H1 (cell line): ENCODE measurements around the gene CDK4. TPM values are rescaled to one million over a fixed set of nuclear protein-coding genes. Genes with fewer than 3 reads are reported as not detected.

ENCODE experiments used
- BRCA1 ChIP-seq: IDR thresholded peaks from 2 replicates; pipeline ENCODE4 v1.6.1; 2012; ENCODE audit warnings: low read depth, low read length, improper control_type of control experiment
- E2F6 ChIP-seq: IDR thresholded peaks from 2 replicates; pipeline ENCODE4 v1.6.1; 2012; ENCODE audit warnings: inconsistent platforms
- EP300 ChIP-seq, 2 experiments: IDR thresholded peaks; 1 replicate in 1 of 2; 2 replicates in 1 of 2; pipeline ENCODE4 v1.6.1; 2011 to 2012; ENCODE audit warnings: low read depth in 2 of 2, low read length in 2 of 2, mild to moderate bottlenecking in 2 of 2, borderline replicate concordance in 1 of 2, inconsistent platforms in 1 of 2, moderate library complexity in 1 of 2
- JUN ChIP-seq: IDR thresholded peaks from 2 replicates; pipeline ENCODE4 v1.6.1; 2011; ENCODE audit warnings: low read depth, mild to moderate bottlenecking, improper control_type of control experiment, low read length
- MAX ChIP-seq: IDR thresholded peaks from 2 replicates; pipeline ENCODE4 v1.6.1; 2012; ENCODE audit warnings: inconsistent platforms
- PHF8 ChIP-seq: fragments of 200-600 bp; sonication (generic); conservative IDR thresholded peaks from 2 replicates; pipeline ENCODE4 v1.7.1; 2012; ENCODE audit warnings: low read depth, mild to moderate bottlenecking, inconsistent platforms, low read length, moderate library complexity
- polyA plus RNA-seq, 7 experiments: library from polyadenylated mRNA; depleted of rRNA in 3 of 7; stranded (reverse) in 5 of 7; unstranded in 2 of 7; fragments of >200 nt in 5 of 7; fragments of 200-250 nt in 2 of 7; gene quantifications; 1 replicate in 5 of 7; 2 replicates in 1 of 7; 4 replicates in 1 of 7; pipeline versions ENCODE4 v1.2.1 to v1.2.3, GENCODE V29; 2011 to 2013; ENCODE audit warnings: missing spikeins in 2 of 7, mixed read lengths in 2 of 7
- total RNA-seq: library from RNA; stranded (reverse); fragmentation: NEBNext Ultra II Directional; extraction: Animal tissue kit (Norgen Biotek cat#: 25700); gene quantifications from 2 replicates; pipeline ENCODE4 v1.2.1, GENCODE V29; 2021

Gene CDK4
- total and polyA plus RNA-seq, 2 of the 8 experiments (the other 6 are each of a cell fraction or from before 2014, with no cell fraction given): 174 to 368 TPM

GRCh38 chr12:57731411-57732080 is 20.6 kb downstream of the CDK4 start (continued):
- TF ChIP-seq E2F6: no peak
- no peak for TF ChIP-seq BRCA1
- TF ChIP-seq PHF8: no peak
- no peak for TF ChIP-seq EP300 (IDR thresholded peaks at IDR 0.05; ENCODE audit: borderline replicate concordance in 1 of 2, low read depth in 2 of 2, low read length in 2 of 2)
- no peak for TF ChIP-seq JUN
- TF ChIP-seq MAX: no peak
